DMS114 treated with DMSO at 0.1 percent for 48 hours (cell line): ENCODE measurements around the gene ARPC4.
"Not testable (repeated sequence)": the region's sequence is repeated elsewhere in the genome, so short reads cannot be mapped to it uniquely, and the experiment has no call there.

ENCODE experiments used
- DNase-seq: peaks from one replicate; lab custom pipeline; 2025; ENCODE audit not compliant: unreplicated experiment; lab: John Stamatoyannopoulos, UW

ARPC4 gene

DNA sequence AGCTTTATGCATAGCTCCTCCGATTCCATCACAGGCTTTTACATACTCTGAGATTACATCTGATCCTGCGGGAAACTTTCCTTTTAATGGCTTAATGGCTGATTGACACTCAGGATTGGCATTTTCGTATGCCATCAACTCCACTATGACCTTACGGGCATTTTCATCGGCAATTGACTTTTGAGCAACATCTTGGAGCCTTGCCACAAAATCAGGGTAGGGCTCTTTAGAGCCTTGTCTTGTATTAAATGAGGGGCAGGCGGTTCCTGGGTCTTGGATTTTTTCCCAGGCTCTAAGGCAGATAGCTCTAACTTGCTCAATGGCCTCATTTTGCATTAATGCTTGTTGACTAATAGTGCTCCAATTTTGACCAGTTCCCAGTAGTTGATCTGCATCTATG lies 59.0 kb downstream of the ARPC4 start:
- DNase-seq: not testable (repeated sequence)

DNA sequence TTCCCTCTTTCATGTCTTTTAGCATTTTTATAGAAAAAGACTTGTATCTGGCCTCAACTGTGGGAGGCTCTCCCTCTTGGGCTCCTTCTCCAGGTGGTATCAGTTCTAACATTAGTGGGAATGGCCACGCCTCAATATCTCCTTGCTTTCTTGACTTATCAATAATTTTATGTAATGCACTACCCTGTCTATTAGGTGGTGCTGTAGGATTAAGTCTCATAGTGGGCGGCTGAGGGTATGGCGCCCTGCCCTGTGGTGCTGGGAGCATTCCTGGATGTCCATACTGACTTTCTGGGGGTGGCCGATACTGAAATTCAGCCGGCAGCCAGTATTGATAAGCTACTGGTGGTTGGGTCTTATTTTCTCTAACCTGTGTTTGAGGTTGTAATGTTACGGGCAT lies 59.6 kb downstream of the ARPC4 start:
- no peak for DNase-seq

- not testable (repeated sequence) for DNase-seq
Observed at GRCh38 chr3:9854291-9854940, 61.5 kb downstream of the ARPC4 start.

GRCh38 chr3:9855594-9855993 lies 62.7 kb downstream of the ARPC4 start:
- DNase-seq: no peak
